Right atrium auricular region (tissue), 2 donors: ENCODE measurements around the gene TRIP11. TPM values are rescaled to one million over a fixed set of nuclear protein-coding genes. Genes with fewer than 3 reads are reported as not detected.

Experiments used
- DNase-seq: peaks from one replicate; pipeline ENCODE4 v3.0.0-alpha.2; 2019; ENCODE audit warnings: low spot score
- H3K27ac ChIP-seq, 2 donors: fragments of 200-600 bp; sonication (generic); 1 replicate in 1 of 2; 2 replicates in 1 of 2; pipeline ENCODE4 v1.5.1; 2016 to 2019
- H3K27me3 ChIP-seq, 2 donors: fragments of 200-600 bp; sonication (generic); one replicate each; pipeline versions ENCODE4 v1.5.1 to v1.6.0; 2017 to 2019
- H3K36me3 ChIP-seq: fragments of 200-600 bp; sonication (generic); one replicate; pipeline ENCODE4 v1.5.1; 2016
- H3K4me1 ChIP-seq, 2 donors: fragments of 200-600 bp; sonication (generic); one replicate each; pipeline versions ENCODE4 v1.5.1 to v1.6.0; 2017 to 2019
- H3K4me3 ChIP-seq, 2 donors: fragments of 200-600 bp; sonication (generic); 1 replicate in 1 of 2; 2 replicates in 1 of 2; pipeline ENCODE4 v1.5.1; 2017 to 2019; ENCODE audit warnings: mild to moderate bottlenecking in 1 of 2, moderate library complexity in 1 of 2
- H3K9me3 ChIP-seq, 2 donors: fragments of 200-600 bp; sonication (generic); one replicate each; pipeline ENCODE4 v1.5.1; 2019
- total RNA-seq, 2 donors: library from RNA; depleted of rRNA; stranded (reverse); fragments of >200 nt; gene quantifications; one replicate each; pipeline ENCODE4 v1.1.0, GENCODE V29; 2016
- TF ChIP-seq, protein P1 (sequence below), 2 donors: fragments of 200-600 bp; sonication (generic); IDR thresholded peaks; one replicate each; pipeline ENCODE4 v1.5.1; 2019; ENCODE audit warnings: antibody characterized with exemption in 2 of 2

The TRIP11 gene
- total RNA-seq, 2 donors from 2014 or later: 25.7 to 26.1 TPM

GRCh38 chr14:91927191-91927590, 112.7 kb downstream of the TRIP11 start:
- no peak overlapping the region for H3K27ac ChIP-seq
- no peaks in the 10 kb centered on the region for H3K9me3 ChIP-seq
- H3K4me1 ChIP-seq: peaks cover 0 to 57% of the 10 kb centered on the region in 2 donors
- no peak for DNase-seq
- TF ChIP-seq, protein P1, sequence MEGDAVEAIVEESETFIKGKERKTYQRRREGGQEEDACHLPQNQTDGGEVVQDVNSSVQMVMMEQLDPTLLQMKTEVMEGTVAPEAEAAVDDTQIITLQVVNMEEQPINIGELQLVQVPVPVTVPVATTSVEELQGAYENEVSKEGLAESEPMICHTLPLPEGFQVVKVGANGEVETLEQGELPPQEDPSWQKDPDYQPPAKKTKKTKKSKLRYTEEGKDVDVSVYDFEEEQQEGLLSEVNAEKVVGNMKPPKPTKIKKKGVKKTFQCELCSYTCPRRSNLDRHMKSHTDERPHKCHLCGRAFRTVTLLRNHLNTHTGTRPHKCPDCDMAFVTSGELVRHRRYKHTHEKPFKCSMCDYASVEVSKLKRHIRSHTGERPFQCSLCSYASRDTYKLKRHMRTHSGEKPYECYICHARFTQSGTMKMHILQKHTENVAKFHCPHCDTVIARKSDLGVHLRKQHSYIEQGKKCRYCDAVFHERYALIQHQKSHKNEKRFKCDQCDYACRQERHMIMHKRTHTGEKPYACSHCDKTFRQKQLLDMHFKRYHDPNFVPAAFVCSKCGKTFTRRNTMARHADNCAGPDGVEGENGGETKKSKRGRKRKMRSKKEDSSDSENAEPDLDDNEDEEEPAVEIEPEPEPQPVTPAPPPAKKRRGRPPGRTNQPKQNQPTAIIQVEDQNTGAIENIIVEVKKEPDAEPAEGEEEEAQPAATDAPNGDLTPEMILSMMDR (IDR thresholded peaks at IDR 0.05): no peak
- no peak overlapping the region for H3K4me3 ChIP-seq
- H3K27me3 ChIP-seq: no peaks in the 10 kb centered on the region
- no peaks in the 10 kb centered on the region for H3K36me3 ChIP-seq

- Histone ChIP-seq H3K4me3 (no peak overlapping the region), H3K27ac (peak overlapping the region in 1 of 2 donors; percentile 14), H3K4me1 (peaks cover 0 to 50% of the 10 kb centered on the region in 2 donors), H3K27me3 (no peaks in the 10 kb centered on the region), H3K36me3 (no peaks in the 10 kb centered on the region), H3K9me3 (no peaks in the 10 kb centered on the region)
- TF ChIP-seq, protein P1 (IDR thresholded peaks at IDR 0.05): no peak
- DNase-seq: no peak
Measured at GRCh38 chr14:91926131-91926890, 113.5 kb downstream of the TRIP11 start.

- H3K4me3 ChIP-seq: no peak overlapping the region
- TF ChIP-seq, protein P1 (IDR thresholded peaks at IDR 0.05): no peak
- H3K27me3 ChIP-seq: no peaks in the 10 kb centered on the region
- peaks cover 0 to 46% of the 10 kb centered on the region in 2 donors for H3K4me1 ChIP-seq
- H3K36me3 ChIP-seq: no peaks in the 10 kb centered on the region
- peak overlapping the region; percentile 14 to 31 for H3K27ac ChIP-seq
- no peaks in the 10 kb centered on the region for H3K9me3 ChIP-seq
- DNase-seq: no peak
Measured at GRCh38 chr14:91925727-91926121, 114.1 kb downstream of the TRIP11 start.

DNA sequence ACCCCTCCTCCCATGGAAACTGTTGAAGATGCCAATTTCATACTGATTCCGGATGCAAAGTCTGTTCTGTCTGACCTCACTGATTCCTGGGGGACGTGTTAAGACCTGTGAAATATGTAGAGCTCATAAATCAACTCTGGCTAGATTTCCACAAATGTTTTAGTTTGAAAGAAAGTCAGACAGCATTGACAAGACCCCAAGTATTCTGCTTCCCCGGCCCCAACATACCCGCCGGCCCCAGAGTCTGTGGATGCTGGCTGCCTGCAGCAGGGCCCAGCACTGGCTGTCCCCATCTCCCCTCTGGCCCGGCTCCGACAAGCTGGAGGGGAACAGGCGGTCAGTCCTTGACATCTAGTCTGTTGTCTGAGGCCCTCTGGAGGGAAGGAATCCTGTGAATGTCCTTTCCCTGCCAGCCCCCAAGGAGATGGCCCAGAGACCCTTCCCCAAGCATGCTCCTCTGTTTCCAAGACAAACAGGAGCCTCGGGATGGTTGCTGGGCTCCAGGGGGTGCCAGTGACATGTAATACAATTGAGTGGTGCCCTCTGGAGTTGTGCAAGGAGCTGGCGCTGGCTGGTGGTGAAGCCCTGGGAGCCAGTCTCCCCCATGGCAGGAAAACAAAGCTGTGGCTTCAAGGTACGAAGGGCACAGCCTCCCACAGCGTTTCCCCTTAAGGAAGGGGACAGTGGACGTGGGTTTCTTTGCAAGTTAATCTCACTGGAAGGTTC, 114.7 kb downstream of the TRIP11 start:
- no peak for DNase-seq
- TF ChIP-seq, protein P1 (IDR thresholded peaks at IDR 0.05): no peak
- Histone ChIP-seq H3K36me3 (no peaks in the 10 kb centered on the region), H3K4me1 (peaks cover 0 to 46% of the 10 kb centered on the region in 2 donors), H3K9me3 (no peaks in the 10 kb centered on the region), H3K27ac (peak overlapping the region; percentile 31 to 53), H3K4me3 (no peak overlapping the region), H3K27me3 (no peaks in the 10 kb centered on the region)

DNA sequence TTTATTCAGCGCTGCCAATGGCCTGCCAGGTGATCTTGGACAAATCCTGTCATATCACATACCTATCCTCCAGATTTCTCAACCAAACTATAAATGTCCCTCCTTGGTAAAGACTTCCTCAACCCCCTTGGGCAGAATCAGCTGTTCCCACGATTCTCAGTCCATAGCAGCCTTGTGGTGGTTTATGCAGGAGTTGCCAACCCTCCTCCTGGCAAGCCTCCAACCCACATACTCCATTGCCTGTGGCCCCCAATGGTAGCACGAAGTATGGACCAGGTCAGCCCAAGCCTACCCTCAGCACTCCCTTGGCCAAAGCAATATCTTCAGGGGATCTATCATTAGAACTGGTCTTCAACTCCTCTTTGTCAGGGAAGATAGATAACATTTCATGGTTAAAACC, 119.3 kb downstream of the TRIP11 start:
- Histone ChIP-seq H3K27ac (peak overlapping the region in 1 of 2 donors; percentile 58), H3K36me3 (no peaks in the 10 kb centered on the region), H3K4me1 (peaks cover 0 to 24% of the 10 kb centered on the region in 2 donors), H3K4me3 (no peak overlapping the region), H3K27me3 (no peaks in the 10 kb centered on the region), H3K9me3 (no peaks in the 10 kb centered on the region)
- no peak for DNase-seq
- TF ChIP-seq, protein P1 (IDR thresholded peaks at IDR 0.05): no peak
